Measurements from ENCODE around the gene MRPS25.
A peak's percentile ranks its signal among the peaks of the same experiment; 100 is the strongest.

The MRPS25 gene

GRCh38 chr3:15060029-15060428 lies 5.1 kb downstream of the MRPS25 start:
- peaks cover 24 to 56% of the 10 kb centered on the region in 2 experiments for H3K36me3 ChIP-seq (ENCODE audit: control insufficient read depth in 2 of 2, insufficient read depth in 1 of 2, low read length in 2 of 2)
- H3K4me3 ChIP-seq (ENCODE audit: low read depth, low read length): no peak overlapping the region
- TF ChIP-seq ZNF473 (tag by site-specific recombination; IDR thresholded peaks at IDR 0.05) (no peak), SCRT2 (tag by site-specific recombination; IDR thresholded peaks at IDR 0.05) (peak; percentile 70), ATF2 (tag by site-specific recombination; IDR thresholded peaks at IDR 0.05; ENCODE audit: low read depth) (no peak), ZNF350 (tag by site-specific recombination; IDR thresholded peaks at IDR 0.05) (no peak), SCRT1 (tag by site-specific recombination; IDR thresholded peaks at IDR 0.05; ENCODE audit: borderline replicate concordance) (peak; percentile 80; the same call in 1 of the 2 replicates)
- ChIA-PET CTCF (interaction anchor here (0.5 to 0.7 kb wide), 4 partner anchors 9 to 1141 kb away, joined by 3 read pairs; no protein-coding TSS in a partner anchor), POLR2A (no interaction called here)
- H3K9me3 ChIP-seq (ENCODE audit: control insufficient read depth, insufficient read depth, low read depth, low read length): no peaks in the 10 kb centered on the region
- no peaks in the 10 kb centered on the region for H3K4me1 ChIP-seq (ENCODE audit: control insufficient read depth, insufficient read depth, low read length)
- H3K27ac ChIP-seq (ENCODE audit: extremely low read depth, low read depth, low read length): no peak overlapping the region

- CTCF ChIA-PET: no interaction called here
- Histone ChIP-seq H3K27ac (ENCODE audit: extremely low read depth, low read depth, low read length) (no peak overlapping the region), H3K4me1 (ENCODE audit: control insufficient read depth, insufficient read depth, low read length) (no peaks in the 10 kb centered on the region), H3K4me3 (ENCODE audit: low read depth, low read length) (no peak overlapping the region), H3K9me3 (ENCODE audit: control insufficient read depth, insufficient read depth, low read depth, low read length) (no peaks in the 10 kb centered on the region), H3K36me3 (ENCODE audit: control insufficient read depth in 2 of 2, insufficient read depth in 1 of 2, low read length in 2 of 2) (peaks cover 24 to 66% of the 10 kb centered on the region in 2 experiments)
- POLR2A ChIA-PET: no interaction called here
- TF ChIP-seq ZNF660 (tag by site-specific recombination; IDR thresholded peaks at IDR 0.05) (no peak), ZNF174 (tag by site-specific recombination; IDR thresholded peaks at IDR 0.05) (no peak), ZNF19 (tag by site-specific recombination; IDR thresholded peaks at IDR 0.05; ENCODE audit: low read depth) (no peak), ZNF175 (tag by site-specific recombination; IDR thresholded peaks at IDR 0.05) (no peak), GLIS2 (tag by site-specific recombination; IDR thresholded peaks at IDR 0.05) (no peak), ZNF324 (tag by site-specific recombination; IDR thresholded peaks at IDR 0.05) (no peak), ZNF248 (tag by site-specific recombination; IDR thresholded peaks at IDR 0.05) (no peak), ZNF26 (tag by site-specific recombination; IDR thresholded peaks at IDR 0.05) (no peak), KLF7 (tag by site-specific recombination; IDR thresholded peaks at IDR 0.05; ENCODE audit: borderline replicate concordance) (no peak), ZNF658 (tag by site-specific recombination; IDR thresholded peaks at IDR 0.05) (no peak), KLF17 (tag by site-specific recombination; IDR thresholded peaks at IDR 0.05) (no peak), ZNF561 (tag by site-specific recombination; IDR thresholded peaks at IDR 0.05; ENCODE audit: borderline replicate concordance) (no peak), ZSCAN4 (tag by site-specific recombination; IDR thresholded peaks at IDR 0.05) (no peak), ZNF37A (tag by site-specific recombination; IDR thresholded peaks at IDR 0.05) (no peak)
Observed at GRCh38 chr3:15056676-15057404, 8.3 kb downstream of the MRPS25 start.

Data from HEK293 (cell line).